Measurements from ENCODE around the gene ELMOD3. TPM values are rescaled to one million over a fixed set of nuclear protein-coding genes. Genes with fewer than 3 reads are reported as not detected.
"Not testable (repeated sequence)": the region's sequence is repeated elsewhere in the genome, so short reads cannot be mapped to it uniquely, and the experiment has no call there.

Gene ELMOD3
- total RNA-seq, 4 donors from 2014 or later: 23.4 to 34.5 (median 31.4) TPM

- Histone ChIP-seq H3K36me3 (peaks cover 29 to 35% of the 10 kb centered on the region in 2 donors), H3K4me1 (peaks cover 3 to 10% of the 10 kb centered on the region in 2 donors), H3K27ac (no peak overlapping the region), H3K4me3 (replicated peaks in 1 of 3) (no peak overlapping the region), H3K9me3 (no peaks in the 10 kb centered on the region), H3K27me3 (no peaks in the 10 kb centered on the region)
- TF ChIP-seq POLR2A (IDR thresholded peaks at IDR 0.05) (no peak), CTCF (IDR thresholded peaks at IDR 0.05) (no peak)
- 81 to 82% methylated on average over 11 of the region's 11 CpGs for WGBS, 2 donors
- intact Hi-C loops (cut with DNase I): no loop called here
- no peak for DNase-seq
These were observed 36.1 kb upstream of the ELMOD3 start for GRCh38 chr2:85318222-85319074.

GRCh38 chr2:85319796-85320195 is 34.8 kb upstream of the ELMOD3 start:
- WGBS, 2 donors: 88 to 89% methylated on average over 4 of the region's 4 CpGs
- no peak for TF ChIP-seq POLR2A (IDR thresholded peaks at IDR 0.05)
- no peak for TF ChIP-seq CTCF (IDR thresholded peaks at IDR 0.05)
- no peaks in the 10 kb centered on the region for H3K9me3 ChIP-seq
- H3K27me3 ChIP-seq: no peaks in the 10 kb centered on the region
- intact Hi-C loops (cut with DNase I): loop anchor here (10.0 kb wide), 1 partner anchor 225 kb away; no protein-coding TSS in a partner anchor
- peaks cover 9 to 18% of the 10 kb centered on the region in 2 donors for H3K4me1 ChIP-seq
- DNase-seq: no peak
- no peak overlapping the region for H3K4me3 ChIP-seq (replicated peaks in 1 of 3)
- H3K36me3 ChIP-seq: peaks cover 34 to 46% of the 10 kb centered on the region in 2 donors
- no peak overlapping the region for H3K27ac ChIP-seq

GRCh38 chr2:85323351-85323987 is 31.1 kb upstream of the ELMOD3 start:
- TF ChIP-seq POLR2A (IDR thresholded peaks at IDR 0.05): no peak
- WGBS, 2 donors: 87 to 91% methylated on average over 9 of the region's 9 CpGs
- Histone ChIP-seq H3K9me3 (no peaks in the 10 kb centered on the region), H3K4me1 (peaks cover 36 to 45% of the 10 kb centered on the region in 2 donors), H3K27ac (no peak overlapping the region), H3K27me3 (no peaks in the 10 kb centered on the region), H3K4me3 (replicated peaks in 1 of 3) (no peak overlapping the region), H3K36me3 (peaks cover 34 to 37% of the 10 kb centered on the region in 2 donors)
- intact Hi-C loops (cut with DNase I): loop anchor here (10.0 kb wide), 1 partner anchor 221 kb away; no protein-coding TSS in a partner anchor
- no peak for DNase-seq

GRCh38 chr2:85323988-85324367 is 30.6 kb upstream of the ELMOD3 start:
- peaks cover 40 to 49% of the 10 kb centered on the region in 2 donors for H3K4me1 ChIP-seq
- DNase-seq; H3K9me3 ChIP-seq; H3K4me3 ChIP-seq (replicated peaks in 1 of 3); H3K27me3 ChIP-seq; H3K27ac ChIP-seq: not testable (repeated sequence)
- H3K36me3 ChIP-seq: peaks cover 34 to 37% of the 10 kb centered on the region in 2 donors
- intact Hi-C loops (cut with DNase I): loop anchor here (10.0 kb wide), 1 partner anchor 221 kb away; no protein-coding TSS in a partner anchor
- 88 to 92% methylated on average over 11 of the region's 11 CpGs for WGBS, 2 donors

- intact Hi-C loops (cut with DNase I): loop anchor here (10.0 kb wide), 1 partner anchor 220 kb away; no protein-coding TSS in a partner anchor
- TF ChIP-seq POLR2A (IDR thresholded peaks at IDR 0.05) (no peak), CTCF (IDR thresholded peaks at IDR 0.05) (no peak)
- H3K4me3 ChIP-seq (replicated peaks in 1 of 3): peak overlapping the region in 1 of 3 donors; percentile 56
- peaks cover 34% of the 10 kb centered on the region in 2 donors for H3K36me3 ChIP-seq
- no peaks in the 10 kb centered on the region for H3K9me3 ChIP-seq
- WGBS, 2 donors: 67 to 68% methylated on average over 10 of the region's 10 CpGs
- H3K27ac ChIP-seq: peak overlapping the region in 1 of 3 donors; percentile 11
- no peak for DNase-seq
- no peaks in the 10 kb centered on the region for H3K27me3 ChIP-seq
- peaks cover 40 to 49% of the 10 kb centered on the region in 2 donors for H3K4me1 ChIP-seq
These were observed 29.7 kb upstream of the ELMOD3 start for GRCh38 chr2:85324639-85325465.
